Mucosa of descending colon (tissue), 3 donors: ENCODE measurements around the gene CARMIL1. TPM values are rescaled to one million over a fixed set of nuclear protein-coding genes. Genes with fewer than 3 reads are reported as not detected.

ENCODE experiments used
- ATAC-seq: fragments of 200-7000 bp; cut with Tn5 transposase; one replicate; pipeline ENCODE4 v1.9.1; 2020; ENCODE audit warnings: mild to moderate bottlenecking, moderate library complexity
- DNase-seq, 3 donors: peaks; one replicate each; pipeline ENCODE4 v3.0.0-alpha.2; 2020
- H3K36me3 ChIP-seq: fragments of 200-600 bp; one replicate; pipeline ENCODE4 v1.8.0; 2021; ENCODE audit warnings: low read depth, mild to moderate bottlenecking
- H3K4me1 ChIP-seq: fragments of 200-600 bp; one replicate; pipeline ENCODE4 v1.8.0; 2021; ENCODE audit warnings: low read depth, mild to moderate bottlenecking
- H3K4me3 ChIP-seq: fragments of 200-600 bp; one replicate; pipeline ENCODE4 v1.8.0; 2021; ENCODE audit warnings: mild to moderate bottlenecking
- H3K9me3 ChIP-seq: fragments of 200-600 bp; one replicate; pipeline ENCODE4 v1.8.0; 2021; ENCODE audit warnings: mild to moderate bottlenecking
- intact Hi-C, 2 donors: fragments of 100-400 bp; cut with DNase I in 1 of 2; cut with micrococcal nuclease in 1 of 2; formaldehyde crosslinking; loops; one replicate each; pipeline versions ENCODE4 v1.11.0 to v1.11.1; 2022; cut with DNase I, micrococcal nuclease
- total RNA-seq, 3 donors: library from RNA; stranded (reverse); fragmentation: NEBNext Ultra II Directional in 2 of 3; extraction: Animal tissue kit (Norgen Biotek cat#: 25700) in 2 of 3; gene quantifications; one replicate each; pipeline versions ENCODE4 v1.2.1 to v1.2.4, GENCODE V29; 2021 to 2023
- TF ChIP-seq, protein P1 (sequence below): fragments of 200-600 bp; IDR thresholded peaks from one replicate; pipeline ENCODE4 v1.8.0; 2022; ENCODE audit warnings: antibody characterized with exemption, mild to moderate bottlenecking
- donor health status: DM: no; HTN: no; CAD: no; lungs with moderate emphysema.
- donor health status: DM: no; HTN: no; CAD: no.
- donor health status: DM: no; HTN: yes; CAD: no.

CARMIL1 gene
- total RNA-seq, 3 donors from 2014 or later, result 21.8 to 61.0 (median 44.8) TPM

DNA sequence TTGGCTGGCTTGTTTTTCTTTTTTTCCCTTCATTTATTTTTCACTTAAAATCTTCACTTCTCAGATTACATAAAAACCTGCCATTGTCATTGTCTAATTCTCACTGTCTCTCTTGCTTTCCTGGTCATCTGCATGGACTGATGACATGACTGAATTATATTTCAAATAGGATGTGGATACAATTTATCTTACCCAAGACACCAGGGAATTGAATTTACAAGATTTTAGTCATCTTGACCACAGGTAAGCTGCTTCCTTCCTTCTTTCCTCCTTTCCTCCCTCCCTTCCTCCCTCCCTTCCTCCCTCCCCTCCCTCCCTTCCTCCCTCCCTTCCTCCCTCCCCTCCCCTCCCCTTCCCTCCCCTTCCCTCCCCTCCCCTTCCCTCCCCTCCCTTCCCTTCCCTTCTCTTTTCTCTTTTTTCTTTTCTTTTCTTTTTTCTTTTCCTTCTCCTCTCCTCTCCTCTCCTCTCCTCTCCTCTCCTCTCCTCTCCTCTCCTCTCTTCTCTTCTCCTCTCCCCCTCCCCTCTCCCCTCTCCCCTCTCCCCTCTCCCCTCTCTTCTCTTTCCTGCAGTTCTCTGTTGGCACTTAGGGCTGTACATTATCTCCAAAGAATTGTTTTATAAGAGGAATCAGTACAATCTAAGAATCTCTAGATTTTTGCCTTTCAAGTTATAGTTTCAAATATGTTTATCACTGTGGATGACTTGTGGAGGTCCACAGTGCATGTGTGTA lies 171.5 kb downstream of the CARMIL1 start:
- Histone ChIP-seq H3K4me3 (no peak overlapping the region), H3K9me3 (peaks cover 2% of the 10 kb centered on the region), H3K36me3 (no peaks in the 10 kb centered on the region), H3K4me1 (no peaks in the 10 kb centered on the region)
- ATAC-seq, result no peak
- intact Hi-C loops, result no loop called here
- TF ChIP-seq, protein P1, sequence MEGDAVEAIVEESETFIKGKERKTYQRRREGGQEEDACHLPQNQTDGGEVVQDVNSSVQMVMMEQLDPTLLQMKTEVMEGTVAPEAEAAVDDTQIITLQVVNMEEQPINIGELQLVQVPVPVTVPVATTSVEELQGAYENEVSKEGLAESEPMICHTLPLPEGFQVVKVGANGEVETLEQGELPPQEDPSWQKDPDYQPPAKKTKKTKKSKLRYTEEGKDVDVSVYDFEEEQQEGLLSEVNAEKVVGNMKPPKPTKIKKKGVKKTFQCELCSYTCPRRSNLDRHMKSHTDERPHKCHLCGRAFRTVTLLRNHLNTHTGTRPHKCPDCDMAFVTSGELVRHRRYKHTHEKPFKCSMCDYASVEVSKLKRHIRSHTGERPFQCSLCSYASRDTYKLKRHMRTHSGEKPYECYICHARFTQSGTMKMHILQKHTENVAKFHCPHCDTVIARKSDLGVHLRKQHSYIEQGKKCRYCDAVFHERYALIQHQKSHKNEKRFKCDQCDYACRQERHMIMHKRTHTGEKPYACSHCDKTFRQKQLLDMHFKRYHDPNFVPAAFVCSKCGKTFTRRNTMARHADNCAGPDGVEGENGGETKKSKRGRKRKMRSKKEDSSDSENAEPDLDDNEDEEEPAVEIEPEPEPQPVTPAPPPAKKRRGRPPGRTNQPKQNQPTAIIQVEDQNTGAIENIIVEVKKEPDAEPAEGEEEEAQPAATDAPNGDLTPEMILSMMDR, result no peak
- no peak for DNase-seq

GRCh38 chr6:25452031-25452430 lies 172.9 kb downstream of the CARMIL1 start:
- H3K9me3 ChIP-seq, result no peaks in the 10 kb centered on the region
- no peaks in the 10 kb centered on the region for H3K4me1 ChIP-seq
- H3K4me3 ChIP-seq, result no peak overlapping the region
- intact Hi-C loops, result no loop called here
- DNase-seq (no peak), ATAC-seq (no peak)
- TF ChIP-seq, protein P1, result no peak
- no peaks in the 10 kb centered on the region for H3K36me3 ChIP-seq

- Histone ChIP-seq H3K4me3 (no peak overlapping the region), H3K36me3 (no peaks in the 10 kb centered on the region), H3K4me1 (no peaks in the 10 kb centered on the region), H3K9me3 (no peaks in the 10 kb centered on the region)
- intact Hi-C loops, result no loop called here
- no peak for DNase-seq
- TF ChIP-seq, protein P1, result no peak
- ATAC-seq, result no peak
These were observed 174.1 kb downstream of the CARMIL1 start for GRCh38 chr6:25453288-25453687.

DNA sequence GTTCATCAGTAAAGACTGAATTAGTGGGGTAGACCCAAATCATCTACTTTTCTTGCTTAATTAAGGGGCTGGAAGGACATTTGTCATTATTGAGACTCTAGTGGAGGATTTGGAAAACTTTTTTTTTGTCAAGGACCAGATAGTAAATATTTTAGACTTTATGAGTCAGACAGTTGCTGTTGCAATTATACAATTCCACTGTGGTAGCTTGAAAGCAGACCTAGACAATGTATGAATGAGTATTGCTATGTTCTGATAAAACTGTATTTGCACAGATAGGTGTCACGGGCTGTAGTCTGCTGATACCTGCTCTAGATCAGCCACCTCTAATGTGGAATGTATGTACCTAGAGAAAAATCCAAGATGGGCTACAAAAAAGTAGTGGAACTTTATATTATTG lies 175.0 kb downstream of the CARMIL1 start:
- ATAC-seq, result no peak

GRCh38 chr6:25456249-25457040 lies 177.3 kb downstream of the CARMIL1 start:
- no peak for DNase-seq
- ATAC-seq, result no peak
- H3K4me1 ChIP-seq, result no peaks in the 10 kb centered on the region
- intact Hi-C loops, result no loop called here
- no peak overlapping the region for H3K4me3 ChIP-seq
- no peaks in the 10 kb centered on the region for H3K36me3 ChIP-seq
- TF ChIP-seq, protein P1, result no peak
- no peaks in the 10 kb centered on the region for H3K9me3 ChIP-seq

More for the DNA sequence above, 175.0 kb downstream of the CARMIL1 start:
- no peak for DNase-seq
- no peaks in the 10 kb centered on the region for H3K4me1 ChIP-seq
- no peaks in the 10 kb centered on the region for H3K36me3 ChIP-seq
- TF ChIP-seq, protein P1, result no peak
- no peak overlapping the region for H3K4me3 ChIP-seq
- intact Hi-C loops, result no loop called here
- H3K9me3 ChIP-seq, result no peaks in the 10 kb centered on the region
